GM04503 (cell line): Measurements from ENCODE around the gene RPTOR.
"Not testable (repeated sequence)": the region's sequence is repeated elsewhere in the genome, so short reads cannot be mapped to it uniquely, and the experiment has no call there.

Experiments
- DNase-seq: peaks from one replicate; pipeline ENCODE4 v3.0.0-alpha.2; 2012; ENCODE audit warnings: low read depth

Gene RPTOR

DNA sequence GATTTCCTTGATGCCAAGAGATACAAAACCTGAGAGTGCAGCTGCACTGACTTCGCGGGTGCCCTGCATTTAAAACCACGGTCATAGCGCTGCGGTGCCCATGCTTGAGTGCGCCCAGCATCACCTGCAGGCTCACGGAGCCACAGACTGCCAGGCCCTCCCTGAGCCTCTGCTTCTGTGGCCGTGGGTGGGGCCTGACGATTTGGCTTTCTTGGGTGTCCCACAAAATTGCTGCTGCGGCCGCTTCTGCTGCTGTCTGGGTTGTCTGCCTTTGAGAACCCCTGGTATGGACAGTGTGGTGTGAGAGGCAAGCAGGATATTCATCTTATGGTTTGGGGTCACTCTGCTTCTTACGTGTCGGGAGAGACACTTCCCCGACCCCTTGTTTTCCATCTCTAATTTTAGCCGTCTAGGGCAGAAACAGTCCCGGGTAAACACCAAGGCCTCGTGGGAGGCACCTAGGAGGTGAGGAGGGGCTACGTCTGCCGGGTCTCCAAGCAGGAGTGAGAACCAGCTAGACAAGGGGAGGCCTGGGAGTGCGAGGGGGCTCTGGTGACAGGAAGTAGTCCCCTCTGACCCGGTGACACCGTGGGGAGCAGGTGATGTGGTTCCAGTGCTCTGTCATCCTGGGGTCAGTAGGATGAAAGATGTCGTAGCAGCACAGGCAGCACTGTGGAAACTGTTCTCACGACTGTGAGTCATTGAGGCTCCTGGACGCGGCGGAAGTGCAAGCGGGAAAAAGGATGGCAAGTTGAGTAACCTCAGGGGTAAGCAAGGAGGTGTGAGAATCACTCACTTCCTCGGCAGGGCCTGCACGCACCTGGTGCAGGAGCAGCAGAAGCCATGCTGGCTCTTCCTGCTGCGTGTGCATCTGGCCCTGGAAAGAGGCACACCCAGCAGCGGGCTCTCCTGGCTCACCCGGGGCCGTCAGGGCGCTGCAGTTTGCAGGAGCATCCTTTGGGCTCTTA lies 176.3 kb downstream of the RPTOR start:
- DNase-seq: no peak

GRCh38 chr17:80722661-80723060 lies 178.0 kb downstream of the RPTOR start:
- DNase-seq: no peak

DNA sequence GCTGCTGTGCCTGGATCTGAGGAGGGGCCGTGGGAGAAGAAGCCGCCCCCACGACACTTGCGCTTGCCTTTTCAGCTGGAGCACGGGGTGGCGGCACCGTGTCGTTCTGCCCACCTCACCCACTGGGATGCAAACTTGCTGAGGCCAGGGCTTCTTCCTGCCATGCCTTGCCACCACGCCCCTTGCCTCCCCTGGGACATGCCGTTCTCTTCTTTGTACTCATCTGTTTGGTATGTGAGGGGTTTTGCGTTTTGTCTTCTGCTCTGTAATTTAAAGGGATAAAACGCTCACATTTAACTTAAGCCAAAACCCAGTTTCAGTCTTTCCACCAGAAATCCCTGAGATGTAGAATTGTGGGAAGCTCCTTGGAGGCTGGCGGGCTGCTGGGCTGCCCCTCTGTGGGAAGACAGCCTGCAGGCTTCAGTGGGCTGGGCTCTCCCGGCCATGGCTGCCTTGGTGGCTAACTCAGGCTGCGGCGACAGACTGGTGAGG lies 180.2 kb downstream of the RPTOR start:
- peak; percentile 28 for DNase-seq

GRCh38 chr17:80725517-80725916 lies 180.9 kb downstream of the RPTOR start:
- no peak for DNase-seq

GRCh38 chr17:80726558-80727408 lies 182.1 kb downstream of the RPTOR start:
- no peak for DNase-seq

- no peak for DNase-seq
These were observed 182.7 kb downstream of the RPTOR start for GRCh38 chr17:80727409-80727755.

DNA sequence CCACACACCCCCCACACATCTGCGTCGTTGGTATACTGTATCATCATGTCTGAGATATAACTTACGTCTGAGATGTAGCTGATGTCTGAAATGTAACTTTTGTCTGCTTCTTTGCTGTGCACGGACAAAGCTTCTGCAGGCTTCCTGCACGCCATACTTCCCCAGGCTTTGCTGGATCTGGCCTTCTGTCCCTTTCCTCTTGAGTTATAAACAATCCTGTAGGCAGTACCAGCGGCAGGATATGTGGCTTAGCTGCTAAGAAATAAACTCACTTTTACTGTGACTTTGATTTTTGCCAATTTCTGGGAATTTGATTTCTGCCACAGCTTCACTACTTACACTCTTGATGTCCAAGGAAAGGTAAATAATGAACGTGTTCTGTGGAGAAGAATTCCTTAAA lies 184.4 kb downstream of the RPTOR start:
- no peak for DNase-seq

DNA sequence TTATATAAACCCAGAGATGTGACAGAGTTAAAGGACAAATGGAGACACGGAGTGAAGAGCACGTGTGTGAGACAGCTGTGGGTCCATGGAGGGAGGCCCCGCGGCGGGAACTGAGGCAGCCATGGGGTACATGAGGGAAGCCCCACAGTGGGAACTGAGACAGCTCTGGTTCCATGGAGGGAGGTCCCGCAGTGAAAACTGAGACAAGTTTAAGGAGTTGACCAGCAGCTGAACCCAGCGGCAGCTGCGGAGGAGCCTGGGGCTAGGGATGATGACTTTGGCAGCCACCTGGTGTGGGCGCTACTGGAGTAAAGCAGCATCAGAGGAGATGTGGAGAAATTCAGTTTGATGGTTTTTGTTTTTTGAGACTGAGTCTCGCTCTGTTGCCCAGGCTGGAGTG lies 185.1 kb downstream of the RPTOR start:
- DNase-seq: no peak

DNA sequence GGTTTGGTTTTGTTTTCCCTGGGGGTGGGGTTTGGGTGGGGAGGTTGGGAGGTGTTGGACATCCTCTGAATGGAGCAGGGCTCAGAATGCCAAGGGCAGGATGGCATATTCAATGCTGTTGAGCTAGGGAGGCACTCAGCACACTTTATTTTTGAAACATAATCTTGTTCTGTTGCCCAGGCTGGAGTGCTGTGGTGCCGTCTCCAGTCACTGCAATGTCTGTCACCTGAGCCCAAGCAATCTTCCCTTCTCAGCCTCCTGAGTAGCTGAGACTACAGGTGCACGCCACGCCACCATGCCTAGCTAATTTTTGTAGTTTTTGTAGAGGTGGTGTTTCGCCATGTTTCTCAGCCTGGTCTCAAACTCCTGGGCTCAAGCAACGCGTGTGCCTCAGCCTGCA lies 186.1 kb downstream of the RPTOR start:
- no peak for DNase-seq

GRCh38 chr17:80731323-80731722 lies 186.7 kb downstream of the RPTOR start:
- DNase-seq: no peak

GRCh38 chr17:80732268-80732667 lies 187.6 kb downstream of the RPTOR start:
- peak; percentile 82 for DNase-seq

GRCh38 chr17:80737106-80738019 lies 192.7 kb downstream of the RPTOR start:
- no peak for DNase-seq

DNA sequence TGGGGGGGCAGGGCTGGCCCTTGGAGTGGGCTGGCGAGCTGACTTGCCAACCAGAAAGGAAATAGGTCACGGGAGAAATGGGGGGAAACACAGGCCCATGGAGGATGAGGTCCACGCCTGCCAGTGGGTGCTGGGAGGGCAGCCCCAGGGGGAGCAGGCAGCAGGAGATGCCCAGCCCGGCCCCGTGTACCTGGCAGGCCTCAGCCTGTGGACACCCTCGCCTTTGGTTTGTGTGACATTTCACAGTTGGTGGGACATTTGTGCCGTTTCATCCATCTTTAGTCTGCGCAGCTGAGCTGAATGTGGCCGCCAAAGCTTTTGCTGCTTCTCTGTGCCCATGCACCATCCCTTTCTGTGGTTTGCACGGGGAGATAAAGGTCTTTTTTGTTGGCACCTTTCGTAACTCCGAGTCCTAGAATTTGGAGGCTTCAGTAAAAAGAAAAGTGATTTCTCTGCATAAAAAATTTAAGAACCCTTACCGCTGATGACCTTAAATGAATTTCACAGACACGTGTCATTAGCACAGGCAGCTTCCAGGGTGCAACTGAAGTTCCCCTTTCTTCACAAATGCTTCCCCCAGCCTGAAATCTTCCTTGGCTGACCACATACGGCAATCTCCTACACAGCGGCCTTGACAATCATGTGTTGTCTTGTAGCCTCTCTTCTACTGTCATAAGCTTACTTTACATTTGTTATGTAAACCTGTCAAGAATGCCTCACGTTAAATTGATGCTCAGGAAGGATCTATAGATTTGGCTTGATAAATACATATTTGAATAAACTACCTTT lies 193.6 kb downstream of the RPTOR start:
- no peak for DNase-seq

DNA sequence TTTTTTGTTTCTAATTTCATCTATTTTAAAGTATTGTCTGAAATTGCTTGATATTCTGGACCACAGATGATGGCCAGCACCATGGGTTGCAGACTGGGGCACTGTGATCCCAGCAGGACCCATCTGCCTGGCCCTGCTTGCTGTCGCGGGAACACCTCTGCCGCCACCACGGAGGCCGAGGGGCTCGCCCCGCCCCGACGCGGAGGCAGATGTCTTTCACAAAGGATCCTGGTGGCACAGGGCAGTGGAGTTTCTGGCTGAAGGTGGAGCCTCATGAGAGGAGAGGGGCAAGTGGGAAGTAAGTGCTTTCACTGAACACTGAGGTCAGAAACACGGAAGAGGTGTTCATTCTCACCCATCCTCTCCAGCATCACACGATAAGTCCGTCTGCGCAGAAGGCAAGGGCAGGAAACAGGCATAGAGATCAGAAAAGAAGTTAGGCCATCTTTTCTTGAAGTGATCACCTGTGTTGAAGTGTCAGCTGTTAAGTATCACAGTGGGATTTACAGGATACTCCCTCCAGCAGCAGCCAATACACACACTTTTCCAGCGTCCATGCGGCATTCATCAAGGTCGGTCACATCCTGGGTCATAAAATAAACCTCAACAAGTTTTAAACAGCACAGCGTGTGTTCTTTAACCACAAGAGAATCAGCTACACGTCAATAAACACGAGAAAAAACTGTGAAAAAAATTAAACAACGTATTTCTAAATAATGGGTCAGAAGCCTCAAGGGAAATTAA lies 194.5 kb downstream of the RPTOR start:
- no peak for DNase-seq

GRCh38 chr17:80740141-80740540 lies 195.5 kb downstream of the RPTOR start:
- no peak for DNase-seq

DNA sequence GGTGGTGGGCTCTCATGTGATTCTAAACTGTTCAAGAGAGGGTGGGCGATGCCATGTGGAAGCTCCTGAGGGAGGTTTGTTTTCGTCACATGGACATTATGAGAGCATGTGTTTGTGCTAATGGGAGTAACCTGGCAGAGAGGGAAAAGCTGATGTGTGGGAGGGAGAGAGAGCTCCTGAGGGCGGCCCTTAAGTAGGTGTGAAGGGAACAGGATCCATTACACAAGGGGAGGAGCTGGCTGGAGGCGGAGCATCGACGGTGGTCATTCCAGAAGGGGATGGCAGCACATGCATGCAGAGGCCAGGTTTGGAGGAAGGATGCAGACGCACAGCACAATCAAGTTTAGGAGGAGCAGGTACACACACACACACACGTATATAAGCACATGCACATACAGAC lies 197.5 kb downstream of the RPTOR start:
- DNase-seq: no peak

DNA sequence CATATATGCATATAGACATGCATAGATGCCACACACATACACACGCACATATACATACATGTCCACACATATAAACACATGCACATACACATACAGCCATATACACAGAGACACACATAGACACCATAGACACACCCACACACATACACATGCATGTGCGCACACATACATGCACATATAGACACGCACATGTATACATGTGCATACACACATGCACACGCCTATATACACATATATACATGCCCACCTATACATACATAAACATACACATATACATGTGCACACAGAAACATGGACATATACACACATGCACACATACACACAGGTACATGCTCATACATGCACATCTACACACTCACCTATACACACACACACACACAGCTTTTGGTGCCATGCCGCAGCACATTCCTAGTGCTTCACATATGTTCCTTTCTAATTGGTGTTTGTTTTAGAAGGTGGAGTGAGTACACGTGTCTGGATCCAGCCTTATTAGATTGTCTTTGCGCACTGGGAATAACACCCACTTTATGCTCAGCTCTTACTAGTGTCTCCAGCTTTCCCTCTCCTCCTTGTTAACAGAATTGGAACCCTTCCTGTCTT lies 198.0 kb downstream of the RPTOR start:
- no peak for DNase-seq

DNA sequence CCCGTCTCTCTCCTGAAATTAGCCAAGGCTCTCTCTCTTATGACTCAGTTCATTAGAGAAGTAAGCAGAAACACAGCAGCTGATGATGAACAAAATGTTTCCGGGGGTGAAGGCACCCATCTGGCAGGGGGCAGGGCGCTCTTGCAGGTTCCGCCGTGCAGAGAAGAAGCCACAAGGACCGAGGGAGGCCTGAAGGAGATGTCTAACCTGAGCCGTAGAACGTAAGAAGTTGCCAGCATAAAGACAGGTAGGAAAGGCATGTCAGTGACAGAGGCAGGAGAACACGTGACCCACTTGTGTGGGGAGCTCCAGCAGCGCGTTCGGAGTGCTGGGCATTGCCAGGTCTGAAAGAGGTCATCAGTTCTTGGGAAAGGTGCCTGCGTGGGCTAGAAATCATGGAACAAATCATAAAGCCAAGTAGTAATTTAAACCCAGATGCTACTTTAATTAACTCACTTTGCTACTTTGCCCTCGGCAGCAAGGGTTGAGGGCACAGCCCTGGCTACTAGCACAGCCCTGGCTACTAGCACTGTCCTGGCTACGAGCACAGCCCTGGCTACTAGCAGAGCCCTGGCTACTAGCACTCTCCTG lies 198.6 kb downstream of the RPTOR start:
- DNase-seq: peak; percentile 50

- not testable (repeated sequence) for DNase-seq
These were observed 199.3 kb downstream of the RPTOR start for GRCh38 chr17:80743973-80744372.
